Left ventricle myocardium superior (tissue), 1 donor: ENCODE results near the gene NFIX. TPM values are rescaled to one million over a fixed set of nuclear protein-coding genes. Genes with fewer than 3 reads are reported as not detected.

Experiments used
- ATAC-seq: fragments of 200-7000 bp; cut with Tn5 transposase; one replicate; pipeline ENCODE4 v1.9.1; 2020; ENCODE audit warnings: mild to moderate bottlenecking, moderate library complexity
- DNase-seq: peaks from one replicate; pipeline ENCODE4 v3.0.0-alpha.2; 2020
- intact Hi-C: fragments of 100-400 bp; cut with micrococcal nuclease; formaldehyde crosslinking; loops from one replicate; pipeline ENCODE4 v1.11.0; 2022
- total RNA-seq: library from RNA; stranded (reverse); fragmentation: NEBNext Ultra II Directional; extraction: Animal tissue kit (Norgen Biotek cat#: 25700); gene quantifications from one replicate; pipeline ENCODE4 v1.2.1, GENCODE V29; 2021
- donor health status: DM: no; HTN: yes; CAD: no; lungs with severe emphysema.

NFIX gene
- total RNA-seq, 1 donor from 2014 or later, result 171 TPM

DNA sequence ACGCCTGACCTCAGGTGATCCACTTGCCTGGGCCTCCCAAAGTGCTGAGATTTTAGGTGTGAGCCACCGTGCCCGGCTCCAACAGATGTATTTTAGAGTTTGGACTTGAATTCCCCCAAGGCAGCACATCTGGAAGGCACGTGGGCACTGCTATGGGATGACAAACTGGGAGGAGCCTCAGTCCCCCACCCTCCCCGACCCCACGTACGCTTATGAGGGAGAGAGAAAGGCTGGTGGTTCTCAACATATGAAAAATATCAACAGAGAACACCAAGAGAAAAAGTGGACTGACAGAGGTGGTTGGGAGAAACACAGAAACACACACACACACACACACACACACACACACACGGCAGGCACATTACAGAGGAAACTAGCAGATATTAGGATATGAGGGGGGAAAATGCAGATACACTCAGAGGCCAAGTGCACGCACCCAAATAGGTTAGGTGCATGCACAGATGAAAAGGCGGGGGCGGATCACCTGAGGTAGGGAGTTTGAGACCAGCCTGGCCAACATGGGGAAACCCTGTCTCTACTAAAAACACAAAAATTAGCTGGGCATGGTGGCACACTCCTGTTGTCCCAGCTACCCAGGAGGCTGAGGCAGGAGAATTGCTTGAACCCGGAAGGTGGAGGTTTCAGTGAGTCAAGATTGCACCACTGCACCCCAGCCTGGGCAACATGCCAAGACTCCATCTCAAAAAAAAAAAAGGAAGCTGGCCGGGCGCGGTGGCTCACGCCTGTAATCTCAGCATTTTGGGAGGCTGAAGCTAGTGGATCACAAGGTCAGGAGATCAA, 151.7 kb downstream of the NFIX start:
- intact Hi-C loops, result no loop called here
- peak; percentile 60 for DNase-seq
- ATAC-seq, result no peak

Other genes starting within 250 kb of the NFIX start
- not detected for gene BEST2, start 243.7 kb upstream of the NFIX start, total RNA-seq
- gene HOOK2, start 219.9 kb upstream of the NFIX start, total RNA-seq, result 44.9 TPM
- 24.2 TPM for gene JUNB, start 204.0 kb upstream of the NFIX start, total RNA-seq
- gene PRDX2, start 193.7 kb upstream of the NFIX start, total RNA-seq, result 750 TPM
- 2.2 TPM for gene THSD8, start 193.4 kb upstream of the NFIX start, total RNA-seq
- gene RNASEH2A, start 188.9 kb upstream of the NFIX start, total RNA-seq, result 4.5 TPM
- gene RTBDN, start 160.9 kb upstream of the NFIX start, total RNA-seq, result not detected
- gene MAST1, start 157.0 kb upstream of the NFIX start, total RNA-seq, result 0.12 TPM
- 19.2 TPM for gene DNASE2, start 114.0 kb upstream of the NFIX start, total RNA-seq
- gene KLF1, start 108.3 kb upstream of the NFIX start, total RNA-seq, result not detected
- 30.5 TPM for gene GCDH, start 104.3 kb upstream of the NFIX start, total RNA-seq
- gene SYCE2, start 76.2 kb upstream of the NFIX start, total RNA-seq, result not detected
- gene FARSA, start 61.8 kb upstream of the NFIX start, total RNA-seq, result 38.5 TPM
- gene CALR, start 56.9 kb upstream of the NFIX start, total RNA-seq, result 422 TPM
- 188 TPM for gene RAD23A, start 49.6 kb upstream of the NFIX start, total RNA-seq
- gene GADD45GIP1, start 38.3 kb upstream of the NFIX start, total RNA-seq, result 28.7 TPM
- 11.2 TPM for gene DAND5, start 25.9 kb upstream of the NFIX start, total RNA-seq
- gene LYL1, start 107.4 kb downstream of the NFIX start, total RNA-seq, result 8.8 TPM
- 22.4 TPM for gene TRMT1, start 121.3 kb downstream of the NFIX start, total RNA-seq
- 50.0 TPM for gene NACC1, start 122.8 kb downstream of the NFIX start, total RNA-seq
- gene STX10, start 154.9 kb downstream of the NFIX start, total RNA-seq, result 46.4 TPM
- 19.8 TPM for gene IER2, start 154.9 kb downstream of the NFIX start, total RNA-seq